Liver (tissue), 9 donors: Measurements from ENCODE around the gene WDR81. TPM values are rescaled to one million over a fixed set of nuclear protein-coding genes. Genes with fewer than 3 reads are reported as not detected.

Source experiments
- DNase-seq: peaks from one replicate; pipeline ENCODE4 v3.0.0-alpha.2; 2017; ENCODE audit warnings: low spot score
- H3K27ac ChIP-seq, 2 donors: one replicate each; pipeline ENCODE4 v1.7.0; 2013; ENCODE audit warnings: inconsistent platforms in 2 of 2, low read length in 2 of 2, control low read depth in 1 of 2, low read depth in 1 of 2, mild to moderate bottlenecking in 1 of 2
- H3K27me3 ChIP-seq, 4 donors: one replicate each; pipeline versions ENCODE4 v1.6.1 to v1.7.0; 2013; ENCODE audit warnings: low read length in 3 of 4, inconsistent platforms in 1 of 4, mild to moderate bottlenecking in 1 of 4, moderate library complexity in 1 of 4; ENCODE audit not compliant: control insufficient read depth in 4 of 4, insufficient read depth in 4 of 4
- H3K36me3 ChIP-seq, 4 donors: one replicate each; pipeline versions ENCODE4 v1.6.1 to v1.7.0; 2013; ENCODE audit warnings: low read length in 3 of 4, mild to moderate bottlenecking in 3 of 4, low read depth in 1 of 4, moderate library complexity in 1 of 4; ENCODE audit not compliant: control insufficient read depth in 4 of 4, insufficient read depth in 3 of 4
- H3K4me1 ChIP-seq, 4 donors: one replicate each; pipeline versions ENCODE4 v1.6.1 to v1.7.0; 2013; ENCODE audit warnings: low read length in 3 of 4, mild to moderate bottlenecking in 3 of 4, moderate library complexity in 1 of 4; ENCODE audit not compliant: control insufficient read depth in 4 of 4, insufficient read depth in 4 of 4
- H3K4me3 ChIP-seq, 3 donors: one replicate each; pipeline versions ENCODE4 v1.6.1 to v1.7.0; 2013; ENCODE audit warnings: low read length in 3 of 3, control low read depth in 1 of 3, low read depth in 1 of 3, mild to moderate bottlenecking in 1 of 3
- H3K9ac ChIP-seq, 2 donors: one replicate each; pipeline ENCODE4 v1.7.0; 2013; ENCODE audit warnings: low read length in 2 of 2, mild to moderate bottlenecking in 2 of 2, moderate library complexity in 2 of 2, control low read depth in 1 of 2, low read depth in 1 of 2
- H3K9me3 ChIP-seq, 4 donors: one replicate each; pipeline versions ENCODE4 v1.6.1 to v1.7.0; 2013; ENCODE audit warnings: low read length in 3 of 4; ENCODE audit not compliant: control insufficient read depth in 4 of 4
- EGR1 ChIP-seq, 2 donors: IDR thresholded peaks; 2 replicates each; pipeline ENCODE4 v1.6.1; 2016 to 2018; ENCODE audit warnings: antibody characterized with exemption in 2 of 2, low read depth in 2 of 2
- FOXA1 ChIP-seq: IDR thresholded peaks from 2 replicates; pipeline ENCODE4 v1.6.1; 2016; ENCODE audit warnings: antibody characterized with exemption
- FOXA2 ChIP-seq: IDR thresholded peaks from 2 replicates; pipeline ENCODE4 v1.6.1; 2016; ENCODE audit warnings: antibody characterized with exemption
- GABPA ChIP-seq, 2 donors: IDR thresholded peaks in 1 of 2; conservative IDR thresholded peaks in 1 of 2; 2 replicates each; pipeline ENCODE4 v1.6.1; 2016; ENCODE audit warnings: antibody characterized with exemption in 2 of 2, mild to moderate bottlenecking in 1 of 2, moderate library complexity in 1 of 2
- HNF4A ChIP-seq, 2 donors: conservative IDR thresholded peaks; 2 replicates each; pipeline ENCODE4 v1.6.1; 2016; ENCODE audit warnings: antibody characterized with exemption in 2 of 2, mild to moderate bottlenecking in 2 of 2
- HNF4G ChIP-seq: IDR thresholded peaks from 2 replicates; pipeline ENCODE4 v1.6.1; 2016; ENCODE audit warnings: antibody characterized with exemption
- JUND ChIP-seq, 2 donors: IDR thresholded peaks; 2 replicates each; pipeline ENCODE4 v1.6.1; 2016; ENCODE audit warnings: antibody characterized with exemption in 2 of 2
- MAX ChIP-seq: IDR thresholded peaks from 2 replicates; pipeline ENCODE4 v1.6.1; 2016; ENCODE audit warnings: antibody characterized with exemption
- NR2F2 ChIP-seq: IDR thresholded peaks from 2 replicates; pipeline ENCODE4 v1.6.1; 2016; ENCODE audit warnings: antibody characterized with exemption
- RXRA ChIP-seq, 2 donors: IDR thresholded peaks; 2 replicates each; pipeline ENCODE4 v1.6.1; 2017 to 2018; ENCODE audit warnings: antibody characterized with exemption in 2 of 2, mild to moderate bottlenecking in 1 of 2
- SP1 ChIP-seq: IDR thresholded peaks from 2 replicates; pipeline ENCODE4 v1.6.1; 2018; ENCODE audit warnings: antibody characterized with exemption, mild to moderate bottlenecking
- TAF1 ChIP-seq: conservative IDR thresholded peaks from 2 replicates; pipeline ENCODE4 v1.6.1; 2016; ENCODE audit warnings: antibody characterized with exemption, mild to moderate bottlenecking
- YY1 ChIP-seq: IDR thresholded peaks from 2 replicates; pipeline ENCODE4 v1.6.1; 2016; ENCODE audit warnings: antibody characterized with exemption, mild to moderate bottlenecking
- WGBS: extraction: QIAGEN DNeasy Blood & Tissue Kit; methylation state at CpG from one replicate; pipeline ENCODE4 v1.1.7; 2013; 5-methylcytosine and 5-hydroxymethylcytosine counted together
- polyA plus RNA-seq, 2 donors: library from polyadenylated mRNA; stranded (reverse) in 1 of 2; unstranded in 1 of 2; fragments of 200-250 nt in 1 of 2; fragments of >200 nt in 1 of 2; fragmentation: Nextera tagmentation in 1 of 2; extraction: Ambion mirVana in 1 of 2; gene quantifications; one replicate each; pipeline versions ENCODE4 v1.2.1 to v1.2.3, GENCODE V29; 2013 to 2015
- total RNA-seq, 2 donors: library from RNA; depleted of rRNA; stranded (reverse); fragments of >200 nt; gene quantifications; one replicate each; pipeline ENCODE4 v1.2.3, GENCODE V29; 2014
- TF ChIP-seq, protein P1 (sequence below): IDR thresholded peaks from 2 replicates; pipeline ENCODE4 v1.6.1; 2016; ENCODE audit warnings: antibody characterized with exemption, mild to moderate bottlenecking
- TF ChIP-seq, protein P2 (sequence below): IDR thresholded peaks from 2 replicates; pipeline ENCODE4 v1.6.1; 2016; ENCODE audit warnings: antibody characterized with exemption
- TF ChIP-seq, protein P3 (sequence below): IDR thresholded peaks from 2 replicates; pipeline ENCODE4 v1.6.1; 2016; ENCODE audit warnings: antibody characterized with exemption
- TF ChIP-seq, protein P4 (sequence below): fragments of 150-350 bp; IDR thresholded peaks from 2 replicates; pipeline ENCODE4 v1.5.1; 2017; ENCODE audit warnings: improper control_type of control experiment, low read depth, low read length; ENCODE audit not compliant: missing input control
- donor health status: healthy.
- donor health status: healthy.
- donor health status: healthy.
- donor health status: healthy.
- donor health status: healthy.

WDR81 gene
- total and polyA plus RNA-seq, 4 donors = 12.3 to 41.8 (median 33.0) TPM

DNA sequence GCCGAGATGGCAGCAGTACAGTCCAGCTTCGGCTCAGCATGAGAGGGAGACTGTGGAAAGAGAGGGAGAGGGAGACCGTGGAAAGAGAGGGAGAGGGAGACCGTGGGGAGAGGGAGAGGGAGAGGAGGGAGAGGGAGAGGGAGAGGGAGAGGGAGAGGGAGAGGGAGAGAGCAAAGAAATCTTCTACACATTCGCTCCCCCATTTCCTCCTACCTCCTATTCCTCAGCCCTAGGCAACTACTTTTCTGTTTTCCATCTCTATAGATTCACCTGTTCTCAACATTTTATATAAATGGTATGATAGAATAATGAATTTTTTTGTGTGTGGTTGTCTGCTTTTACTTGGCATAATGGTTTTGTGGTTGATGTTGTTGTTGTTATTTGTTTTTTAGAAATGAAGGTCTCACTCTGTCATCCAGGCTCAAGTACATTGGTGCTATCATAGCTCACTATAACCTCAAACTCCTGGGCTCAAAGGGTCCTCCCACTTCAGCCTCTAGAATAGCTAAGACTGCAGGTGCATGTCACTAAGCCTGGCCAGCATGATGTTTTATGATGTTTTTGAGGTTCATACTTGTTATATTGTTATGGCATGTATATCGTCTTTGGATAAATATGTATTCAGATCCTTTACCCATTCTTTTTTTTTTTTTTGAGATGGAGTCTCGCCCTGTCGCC lies 33.8 kb upstream of the WDR81 start:
- H3K9ac ChIP-seq = no peak overlapping the region
- DNase-seq = no peak
- no peaks in the 10 kb centered on the region for H3K4me1 ChIP-seq
- no peaks in the 10 kb centered on the region for H3K36me3 ChIP-seq
- WGBS = 96% methylated on average over 4 of the region's 8 CpGs
- TF ChIP-seq SP1 (no peak), NR2F2 (no peak), FOXA1 (no peak), TAF1 (no peak), HNF4A (conservative IDR thresholded peaks at IDR 0.05) (no peak), JUND (IDR thresholded peaks at IDR 0.05) (no peak)
- TF ChIP-seq, protein P1, sequence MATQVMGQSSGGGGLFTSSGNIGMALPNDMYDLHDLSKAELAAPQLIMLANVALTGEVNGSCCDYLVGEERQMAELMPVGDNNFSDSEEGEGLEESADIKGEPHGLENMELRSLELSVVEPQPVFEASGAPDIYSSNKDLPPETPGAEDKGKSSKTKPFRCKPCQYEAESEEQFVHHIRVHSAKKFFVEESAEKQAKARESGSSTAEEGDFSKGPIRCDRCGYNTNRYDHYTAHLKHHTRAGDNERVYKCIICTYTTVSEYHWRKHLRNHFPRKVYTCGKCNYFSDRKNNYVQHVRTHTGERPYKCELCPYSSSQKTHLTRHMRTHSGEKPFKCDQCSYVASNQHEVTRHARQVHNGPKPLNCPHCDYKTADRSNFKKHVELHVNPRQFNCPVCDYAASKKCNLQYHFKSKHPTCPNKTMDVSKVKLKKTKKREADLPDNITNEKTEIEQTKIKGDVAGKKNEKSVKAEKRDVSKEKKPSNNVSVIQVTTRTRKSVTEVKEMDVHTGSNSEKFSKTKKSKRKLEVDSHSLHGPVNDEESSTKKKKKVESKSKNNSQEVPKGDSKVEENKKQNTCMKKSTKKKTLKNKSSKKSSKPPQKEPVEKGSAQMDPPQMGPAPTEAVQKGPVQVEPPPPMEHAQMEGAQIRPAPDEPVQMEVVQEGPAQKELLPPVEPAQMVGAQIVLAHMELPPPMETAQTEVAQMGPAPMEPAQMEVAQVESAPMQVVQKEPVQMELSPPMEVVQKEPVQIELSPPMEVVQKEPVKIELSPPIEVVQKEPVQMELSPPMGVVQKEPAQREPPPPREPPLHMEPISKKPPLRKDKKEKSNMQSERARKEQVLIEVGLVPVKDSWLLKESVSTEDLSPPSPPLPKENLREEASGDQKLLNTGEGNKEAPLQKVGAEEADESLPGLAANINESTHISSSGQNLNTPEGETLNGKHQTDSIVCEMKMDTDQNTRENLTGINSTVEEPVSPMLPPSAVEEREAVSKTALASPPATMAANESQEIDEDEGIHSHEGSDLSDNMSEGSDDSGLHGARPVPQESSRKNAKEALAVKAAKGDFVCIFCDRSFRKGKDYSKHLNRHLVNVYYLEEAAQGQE = no peak
- TF ChIP-seq, protein P2, sequence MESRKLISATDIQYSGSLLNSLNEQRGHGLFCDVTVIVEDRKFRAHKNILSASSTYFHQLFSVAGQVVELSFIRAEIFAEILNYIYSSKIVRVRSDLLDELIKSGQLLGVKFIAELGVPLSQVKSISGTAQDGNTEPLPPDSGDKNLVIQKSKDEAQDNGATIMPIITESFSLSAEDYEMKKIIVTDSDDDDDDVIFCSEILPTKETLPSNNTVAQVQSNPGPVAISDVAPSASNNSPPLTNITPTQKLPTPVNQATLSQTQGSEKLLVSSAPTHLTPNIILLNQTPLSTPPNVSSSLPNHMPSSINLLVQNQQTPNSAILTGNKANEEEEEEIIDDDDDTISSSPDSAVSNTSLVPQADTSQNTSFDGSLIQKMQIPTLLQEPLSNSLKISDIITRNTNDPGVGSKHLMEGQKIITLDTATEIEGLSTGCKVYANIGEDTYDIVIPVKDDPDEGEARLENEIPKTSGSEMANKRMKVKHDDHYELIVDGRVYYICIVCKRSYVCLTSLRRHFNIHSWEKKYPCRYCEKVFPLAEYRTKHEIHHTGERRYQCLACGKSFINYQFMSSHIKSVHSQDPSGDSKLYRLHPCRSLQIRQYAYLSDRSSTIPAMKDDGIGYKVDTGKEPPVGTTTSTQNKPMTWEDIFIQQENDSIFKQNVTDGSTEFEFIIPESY = no peak
- TF ChIP-seq, protein P3, sequence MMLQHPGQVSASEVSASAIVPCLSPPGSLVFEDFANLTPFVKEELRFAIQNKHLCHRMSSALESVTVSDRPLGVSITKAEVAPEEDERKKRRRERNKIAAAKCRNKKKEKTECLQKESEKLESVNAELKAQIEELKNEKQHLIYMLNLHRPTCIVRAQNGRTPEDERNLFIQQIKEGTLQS = no peak
- no peak overlapping the region for H3K27ac ChIP-seq
- no peaks in the 10 kb centered on the region for H3K9me3 ChIP-seq
- H3K27me3 ChIP-seq = no peaks in the 10 kb centered on the region
- H3K4me3 ChIP-seq = no peak overlapping the region

GRCh38 chr17:1693339-1693738 lies 31.2 kb upstream of the WDR81 start:
- H3K9ac ChIP-seq = no peak overlapping the region
- no peak for DNase-seq
- no peak overlapping the region for H3K4me3 ChIP-seq
- no peak overlapping the region for H3K27ac ChIP-seq
- H3K4me1 ChIP-seq = no peaks in the 10 kb centered on the region
- H3K27me3 ChIP-seq = no peaks in the 10 kb centered on the region
- whole genome bisulfite sequencing = 91% methylated on average over 7 of the region's 7 CpGs
- no peaks in the 10 kb centered on the region for H3K9me3 ChIP-seq
- H3K36me3 ChIP-seq = no peaks in the 10 kb centered on the region
- no peak for TF ChIP-seq SP1
- TF ChIP-seq NR2F2 = no peak
- TF ChIP-seq, protein P2 = no peak
- TF ChIP-seq YY1 = no peak
- no peak for TF ChIP-seq FOXA1
- TF ChIP-seq, protein P1 = no peak
- TF ChIP-seq FOXA2 = no peak
- no peak for TF ChIP-seq HNF4G
- TF ChIP-seq RXRA (IDR thresholded peaks at IDR 0.05) = no peak
- no peak for TF ChIP-seq HNF4A (conservative IDR thresholded peaks at IDR 0.05)
- TF ChIP-seq MAX = no peak
- TF ChIP-seq TAF1 = no peak
- TF ChIP-seq JUND (IDR thresholded peaks at IDR 0.05) = no peak
- TF ChIP-seq, protein P3 = no peak
- TF ChIP-seq, protein P4, sequence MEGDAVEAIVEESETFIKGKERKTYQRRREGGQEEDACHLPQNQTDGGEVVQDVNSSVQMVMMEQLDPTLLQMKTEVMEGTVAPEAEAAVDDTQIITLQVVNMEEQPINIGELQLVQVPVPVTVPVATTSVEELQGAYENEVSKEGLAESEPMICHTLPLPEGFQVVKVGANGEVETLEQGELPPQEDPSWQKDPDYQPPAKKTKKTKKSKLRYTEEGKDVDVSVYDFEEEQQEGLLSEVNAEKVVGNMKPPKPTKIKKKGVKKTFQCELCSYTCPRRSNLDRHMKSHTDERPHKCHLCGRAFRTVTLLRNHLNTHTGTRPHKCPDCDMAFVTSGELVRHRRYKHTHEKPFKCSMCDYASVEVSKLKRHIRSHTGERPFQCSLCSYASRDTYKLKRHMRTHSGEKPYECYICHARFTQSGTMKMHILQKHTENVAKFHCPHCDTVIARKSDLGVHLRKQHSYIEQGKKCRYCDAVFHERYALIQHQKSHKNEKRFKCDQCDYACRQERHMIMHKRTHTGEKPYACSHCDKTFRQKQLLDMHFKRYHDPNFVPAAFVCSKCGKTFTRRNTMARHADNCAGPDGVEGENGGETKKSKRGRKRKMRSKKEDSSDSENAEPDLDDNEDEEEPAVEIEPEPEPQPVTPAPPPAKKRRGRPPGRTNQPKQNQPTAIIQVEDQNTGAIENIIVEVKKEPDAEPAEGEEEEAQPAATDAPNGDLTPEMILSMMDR = no peak
- no peak for TF ChIP-seq EGR1 (IDR thresholded peaks at IDR 0.05; ENCODE audit: low read depth in 2 of 2)
- no peak for TF ChIP-seq GABPA (IDR thresholded peaks at IDR 0.05 in 1 of 2, conservative IDR thresholded peaks at IDR 0.05 in 1 of 2)
